Left ventricle myocardium superior (tissue), 1 donor: ENCODE data around the gene CACNA1D. TPM values are rescaled to one million over a fixed set of nuclear protein-coding genes. Genes with fewer than 3 reads are reported as not detected.
A peak's percentile ranks its signal among the peaks of the same experiment; 100 is the strongest.

Source experiments
- ATAC-seq: fragments of 200-7000 bp; cut with Tn5 transposase; one replicate; pipeline ENCODE4 v1.9.1; 2020; ENCODE audit warnings: mild to moderate bottlenecking, moderate library complexity
- DNase-seq: peaks from one replicate; pipeline ENCODE4 v3.0.0-alpha.2; 2020
- intact Hi-C: fragments of 100-400 bp; cut with micrococcal nuclease; formaldehyde crosslinking; loops from one replicate; pipeline ENCODE4 v1.11.0; 2022
- total RNA-seq: library from RNA; stranded (reverse); fragmentation: NEBNext Ultra II Directional; extraction: Animal tissue kit (Norgen Biotek cat#: 25700); gene quantifications from one replicate; pipeline ENCODE4 v1.2.1, GENCODE V29; 2021
- donor health status: DM: no; HTN: yes; CAD: no; lungs with severe emphysema.

The CACNA1D gene
- total RNA-seq, 1 donor from 2014 or later: 1.0 TPM

GRCh38 chr3:53803816-53804695 is 309.6 kb downstream of the CACNA1D start:
- intact Hi-C loops: no loop called here
- DNase-seq (no peak), ATAC-seq (no peak)

GRCh38 chr3:53804697-53805462 is 310.5 kb downstream of the CACNA1D start:
- DNase-seq (no peak), ATAC-seq (no peak)
- intact Hi-C loops: no loop called here

- intact Hi-C loops: no loop called here
- no peak for ATAC-seq
- no peak for DNase-seq
Observed at GRCh38 chr3:53805463-53806159, 311.2 kb downstream of the CACNA1D start.

GRCh38 chr3:53806182-53807116 is 312.0 kb downstream of the CACNA1D start:
- DNase-seq: peak; percentile 47
- intact Hi-C loops: no loop called here
- ATAC-seq: peak; percentile 92

GRCh38 chr3:53807117-53807810 is 312.9 kb downstream of the CACNA1D start:
- DNase-seq (no peak), ATAC-seq (peak; percentile 62)
- intact Hi-C loops: no loop called here

- intact Hi-C loops: no loop called here
- no peak for ATAC-seq
- no peak for DNase-seq
Observed at GRCh38 chr3:53808496-53808895, 314.1 kb downstream of the CACNA1D start.

- DNase-seq: no peak
- intact Hi-C loops: no loop called here
Observed at GRCh38 chr3:53809267-53809666, 314.9 kb downstream of the CACNA1D start.

GRCh38 chr3:53809764-53810400 is 315.5 kb downstream of the CACNA1D start:
- intact Hi-C loops: no loop called here
- no peak for ATAC-seq
- no peak for DNase-seq

More at GRCh38 chr3:53809267-53809666, 314.9 kb downstream of the CACNA1D start:
- no peak for ATAC-seq

GRCh38 chr3:53811143-53811927 is 316.9 kb downstream of the CACNA1D start:
- DNase-seq (no peak), ATAC-seq (no peak)
- intact Hi-C loops: no loop called here

- no peak for ATAC-seq
- intact Hi-C loops: no loop called here
- DNase-seq: no peak
Observed at GRCh38 chr3:53812434-53812833, 318.0 kb downstream of the CACNA1D start.

- intact Hi-C loops: no loop called here
- ATAC-seq (peak; percentile 61), DNase-seq (no peak)
Observed at GRCh38 chr3:53813229-53813628, 318.8 kb downstream of the CACNA1D start.

GRCh38 chr3:53813876-53814275 is 319.5 kb downstream of the CACNA1D start:
- intact Hi-C loops: no loop called here
- DNase-seq (no peak), ATAC-seq (no peak)

- ATAC-seq: no peak
- intact Hi-C loops: no loop called here
- DNase-seq: no peak
Observed at GRCh38 chr3:53815067-53815466, 320.7 kb downstream of the CACNA1D start.

GRCh38 chr3:53815651-53816050 is 321.2 kb downstream of the CACNA1D start:
- intact Hi-C loops: no loop called here
- DNase-seq (no peak), ATAC-seq (no peak)

GRCh38 chr3:53816425-53816824 is 322.0 kb downstream of the CACNA1D start:
- DNase-seq (no peak), ATAC-seq (no peak)
- intact Hi-C loops: no loop called here

GRCh38 chr3:53817211-53817610 is 322.8 kb downstream of the CACNA1D start:
- intact Hi-C loops: no loop called here
- DNase-seq (no peak), ATAC-seq (no peak)

- no peak for DNase-seq
- no peak for ATAC-seq
- intact Hi-C loops: no loop called here
Observed at GRCh38 chr3:53817809-53818208, 323.4 kb downstream of the CACNA1D start.
